HG03135 (cell line): ENCODE data around the gene DCBLD2.

ENCODE experiments used
- ATAC-seq: cut with Tn5 transposase; IDR thresholded peaks from one replicate; pipeline ENCODE4 v1.9.1; 2021; ENCODE audit warnings: mild to moderate bottlenecking, moderate library complexity; ENCODE audit not compliant: unreplicated experiment

DCBLD2 gene, protein sequence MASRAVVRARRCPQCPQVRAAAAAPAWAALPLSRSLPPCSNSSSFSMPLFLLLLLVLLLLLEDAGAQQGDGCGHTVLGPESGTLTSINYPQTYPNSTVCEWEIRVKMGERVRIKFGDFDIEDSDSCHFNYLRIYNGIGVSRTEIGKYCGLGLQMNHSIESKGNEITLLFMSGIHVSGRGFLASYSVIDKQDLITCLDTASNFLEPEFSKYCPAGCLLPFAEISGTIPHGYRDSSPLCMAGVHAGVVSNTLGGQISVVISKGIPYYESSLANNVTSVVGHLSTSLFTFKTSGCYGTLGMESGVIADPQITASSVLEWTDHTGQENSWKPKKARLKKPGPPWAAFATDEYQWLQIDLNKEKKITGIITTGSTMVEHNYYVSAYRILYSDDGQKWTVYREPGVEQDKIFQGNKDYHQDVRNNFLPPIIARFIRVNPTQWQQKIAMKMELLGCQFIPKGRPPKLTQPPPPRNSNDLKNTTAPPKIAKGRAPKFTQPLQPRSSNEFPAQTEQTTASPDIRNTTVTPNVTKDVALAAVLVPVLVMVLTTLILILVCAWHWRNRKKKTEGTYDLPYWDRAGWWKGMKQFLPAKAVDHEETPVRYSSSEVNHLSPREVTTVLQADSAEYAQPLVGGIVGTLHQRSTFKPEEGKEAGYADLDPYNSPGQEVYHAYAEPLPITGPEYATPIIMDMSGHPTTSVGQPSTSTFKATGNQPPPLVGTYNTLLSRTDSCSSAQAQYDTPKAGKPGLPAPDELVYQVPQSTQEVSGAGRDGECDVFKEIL

DNA sequence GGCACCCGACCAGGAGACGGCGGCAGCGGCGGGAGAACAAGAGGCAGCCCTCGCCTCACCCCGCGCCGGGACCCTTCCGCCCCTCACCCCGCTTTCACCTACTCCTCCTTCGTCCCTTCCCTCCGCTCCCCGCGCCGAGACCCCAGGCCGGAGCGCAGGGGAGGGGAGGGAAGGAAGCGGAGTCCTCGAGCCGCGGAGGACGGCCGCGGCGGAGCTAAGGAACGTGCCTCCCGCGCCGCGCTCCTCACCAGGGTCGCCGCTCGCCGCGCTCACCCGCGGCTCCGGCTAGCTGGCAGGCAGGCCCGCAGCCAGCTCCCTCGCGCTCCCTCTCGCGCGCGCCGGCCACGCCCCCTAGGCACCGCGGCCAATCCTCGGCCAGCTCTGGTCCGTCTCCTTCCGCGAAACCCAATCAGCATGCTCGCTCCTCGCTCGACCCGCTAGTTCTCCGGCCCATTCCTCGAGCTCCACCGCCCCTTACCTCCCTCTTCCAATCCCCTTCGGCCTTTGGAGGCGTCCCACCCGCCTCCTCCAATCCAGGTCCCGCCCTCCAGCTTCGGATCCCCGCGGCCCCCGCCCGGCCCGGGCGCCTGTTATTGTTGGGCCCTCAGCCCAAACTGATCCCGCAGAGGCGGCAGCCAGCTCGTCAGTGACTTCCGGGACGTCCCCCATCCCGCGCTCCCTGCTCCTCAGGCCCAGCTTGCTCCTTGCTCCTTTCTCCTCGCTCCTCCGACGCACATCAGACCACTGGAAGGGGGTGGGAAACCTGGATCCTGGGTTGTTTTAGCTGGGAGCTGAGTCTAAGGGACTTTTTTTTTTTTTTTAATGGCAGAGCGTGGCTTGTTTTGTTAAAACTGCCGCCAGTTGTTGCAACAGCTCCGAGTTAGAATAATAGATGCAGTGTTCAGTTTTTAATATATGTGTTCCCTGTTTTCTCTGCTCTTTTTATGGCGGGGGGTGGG lies at the start of gene DCBLD2:
Gene DCBLD2 (minus strand): TSS at position 304 of the 959 bp plus-strand sequence. CDS start 369 bp downstream, outside the sequence.
- ATAC-seq: peak; percentile 100

DNA sequence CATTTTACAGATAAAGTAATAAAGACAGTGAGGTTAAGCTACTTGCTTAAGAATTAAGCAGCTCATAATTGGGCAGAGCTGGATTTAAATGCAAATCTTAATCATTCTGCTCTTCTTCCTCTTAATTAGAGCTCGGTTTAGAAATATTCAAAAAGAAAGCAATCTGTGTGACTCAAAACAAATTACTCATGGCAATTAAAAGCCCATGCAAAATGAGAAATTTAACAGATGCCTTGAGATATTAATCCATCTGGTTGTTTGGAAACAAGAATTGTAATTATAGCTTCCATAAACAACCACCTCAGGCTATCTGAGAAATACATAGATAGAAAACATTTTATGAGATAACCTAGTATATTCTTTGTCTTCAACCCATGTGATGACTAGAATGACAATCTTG lies 44.2 kb upstream of the DCBLD2 start:
- no peak for ATAC-seq

GRCh38 chr3:98945101-98945524 lies 43.6 kb upstream of the DCBLD2 start:
- ATAC-seq: no peak

- no peak for ATAC-seq
Measured at GRCh38 chr3:98930413-98930812, 28.9 kb upstream of the DCBLD2 start.

DNA sequence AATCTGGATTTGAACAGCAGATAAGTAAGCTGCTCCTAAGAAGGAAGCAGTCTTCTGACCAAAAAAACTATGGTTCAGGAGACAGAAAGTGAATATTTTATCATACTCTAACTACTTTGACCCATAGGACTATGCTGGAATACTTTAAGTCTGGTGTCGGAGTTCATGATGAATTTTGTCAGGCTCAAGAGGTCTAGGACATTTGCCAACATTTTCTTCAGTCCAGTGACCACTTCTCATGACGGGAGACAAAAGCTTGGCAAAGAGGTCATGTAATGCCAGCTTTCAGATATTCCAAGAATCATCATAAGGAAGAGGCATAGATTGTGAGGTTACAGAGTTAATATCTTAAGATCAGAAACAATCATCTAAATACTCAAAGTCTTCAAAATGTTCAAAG lies 20.5 kb upstream of the DCBLD2 start:
- ATAC-seq: no peak

DNA sequence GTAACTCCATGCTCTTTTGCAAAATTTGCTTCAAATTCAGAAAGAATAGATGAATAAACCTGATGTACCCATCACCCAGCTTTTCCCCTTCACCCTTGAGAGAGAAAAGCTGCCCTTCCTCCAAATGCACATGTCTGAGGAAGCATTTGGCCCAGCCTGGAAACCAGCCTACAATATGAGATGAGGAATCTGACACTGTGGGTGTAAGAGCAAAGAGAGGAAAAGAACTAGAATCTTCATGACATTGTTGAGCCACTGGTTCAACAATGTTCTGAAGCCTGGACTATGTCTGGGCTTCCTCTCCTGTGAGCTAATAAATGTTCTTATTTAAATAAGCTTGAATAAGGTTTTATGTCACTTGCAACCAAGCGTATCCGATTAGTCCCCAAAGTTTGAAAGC lies 18.7 kb upstream of the DCBLD2 start:
- ATAC-seq: no peak

GRCh38 chr3:98918586-98918985 lies 17.1 kb upstream of the DCBLD2 start:
- ATAC-seq: no peak

DNA sequence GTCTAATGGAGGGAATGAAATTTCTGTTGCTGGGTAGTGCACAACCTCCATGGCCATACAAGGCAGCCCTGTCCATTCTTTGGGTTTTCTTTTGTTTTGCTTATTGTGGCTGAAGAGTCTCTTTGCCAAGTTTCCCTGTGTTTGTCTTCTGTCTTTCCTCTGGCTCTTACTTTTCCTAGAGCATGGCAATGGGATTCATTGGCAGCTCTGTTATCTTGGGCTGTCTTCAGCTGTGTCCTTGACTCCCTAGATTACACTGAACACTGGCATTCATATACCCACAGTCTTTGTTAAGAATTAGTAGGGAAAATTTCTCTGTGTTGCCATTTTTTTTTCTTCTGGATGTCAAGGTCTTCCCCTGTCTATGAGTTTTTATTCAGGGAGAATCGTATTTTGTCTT lies 16.1 kb upstream of the DCBLD2 start:
- no peak for ATAC-seq

- no peak for ATAC-seq
Measured at GRCh38 chr3:98914210-98915080, 12.9 kb upstream of the DCBLD2 start.

DNA sequence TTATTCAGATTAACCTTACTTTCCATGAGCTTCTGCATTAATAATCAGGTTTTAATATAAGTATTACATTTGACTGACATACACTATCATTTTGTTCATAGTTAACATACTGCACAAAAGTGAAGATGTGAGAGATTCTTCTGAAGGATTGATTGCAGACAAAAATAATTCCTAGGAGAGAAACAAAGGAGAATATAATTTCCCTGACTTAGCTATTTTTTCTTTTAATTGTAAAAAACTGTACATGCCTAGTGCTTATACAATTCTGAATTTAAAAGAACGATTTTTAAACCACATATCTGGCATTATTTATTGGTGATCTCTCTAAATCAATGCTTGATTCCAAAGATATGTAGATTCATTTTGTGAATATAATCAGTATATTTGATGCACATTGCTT lies 11.0 kb upstream of the DCBLD2 start:
- no peak for ATAC-seq

DNA sequence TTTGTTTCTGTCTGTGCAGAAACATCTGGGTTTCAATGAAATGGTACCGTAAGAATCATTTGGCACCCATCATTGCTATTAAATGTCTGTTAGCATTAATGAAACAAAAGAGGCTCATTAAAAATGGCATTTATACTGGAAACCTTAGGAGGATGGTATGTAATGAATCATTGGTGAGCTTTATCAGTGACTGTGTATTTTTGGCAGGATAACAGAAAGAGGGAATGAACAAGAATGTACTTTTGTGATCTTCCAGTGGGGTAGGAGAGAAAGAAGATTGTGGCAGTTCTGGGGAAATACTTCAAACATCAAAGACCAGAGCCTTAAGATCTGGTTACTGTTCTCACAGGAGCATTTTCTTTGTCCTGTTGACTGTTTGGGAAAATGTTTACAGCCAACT lies 4.7 kb upstream of the DCBLD2 start:
- no peak for ATAC-seq

DNA sequence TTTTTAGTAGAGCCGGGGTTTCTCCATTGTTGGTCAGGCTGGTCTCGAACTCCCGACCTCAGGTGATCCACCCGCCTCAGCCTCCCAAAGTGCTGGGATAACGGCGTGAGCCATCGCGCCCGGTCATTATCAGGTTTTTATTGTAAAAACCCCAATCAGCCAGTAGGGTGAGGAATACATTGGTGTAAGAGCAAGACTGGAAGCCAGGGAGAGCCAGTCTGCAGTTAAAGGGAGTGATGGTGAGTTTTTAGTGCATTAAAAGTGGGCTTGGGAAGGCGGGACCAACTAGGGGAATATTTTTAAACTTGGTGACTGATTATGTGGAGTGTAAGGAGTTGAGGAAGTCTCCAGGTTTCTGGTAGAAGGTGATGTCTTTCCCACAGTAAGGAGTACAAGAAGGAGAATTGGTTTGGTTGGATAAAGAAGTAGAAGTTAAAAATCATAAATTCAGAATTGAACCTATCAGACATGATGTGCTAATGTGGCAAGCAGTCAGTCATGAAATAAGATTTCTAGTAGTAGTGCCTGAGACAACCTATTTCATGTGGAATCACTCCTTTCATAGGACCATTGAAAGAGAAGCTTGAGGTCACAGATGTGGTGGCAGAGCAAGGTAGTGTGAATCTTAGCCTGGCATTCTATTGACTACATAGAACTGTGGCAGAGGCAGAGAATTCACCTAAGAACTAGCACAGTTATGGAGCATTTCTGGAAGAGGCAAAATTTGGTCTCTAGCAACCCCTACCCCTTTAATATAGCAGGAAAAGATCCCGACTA lies 2.4 kb upstream of the DCBLD2 start:
- no peak for ATAC-seq

GRCh38 chr3:98903099-98903498 lies 1.6 kb upstream of the DCBLD2 start:
- no peak for ATAC-seq

GRCh38 chr3:98902351-98902740 lies 851 bp upstream of the DCBLD2 start:
- ATAC-seq: no peak

DNA sequence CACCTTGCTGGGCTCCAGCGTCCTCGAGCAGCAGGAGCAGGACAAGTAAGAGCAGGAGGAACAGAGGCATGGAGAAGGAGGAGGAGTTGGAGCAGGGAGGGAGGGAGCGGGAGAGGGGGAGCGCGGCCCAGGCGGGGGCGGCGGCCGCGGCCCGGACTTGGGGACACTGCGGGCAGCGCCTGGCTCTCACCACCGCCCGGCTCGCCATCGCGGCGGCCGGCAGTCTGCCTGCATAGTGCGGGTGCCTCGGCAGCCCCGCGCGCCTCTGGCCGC lies 440 bp downstream of the DCBLD2 start:
- ATAC-seq: peak; percentile 35

DNA sequence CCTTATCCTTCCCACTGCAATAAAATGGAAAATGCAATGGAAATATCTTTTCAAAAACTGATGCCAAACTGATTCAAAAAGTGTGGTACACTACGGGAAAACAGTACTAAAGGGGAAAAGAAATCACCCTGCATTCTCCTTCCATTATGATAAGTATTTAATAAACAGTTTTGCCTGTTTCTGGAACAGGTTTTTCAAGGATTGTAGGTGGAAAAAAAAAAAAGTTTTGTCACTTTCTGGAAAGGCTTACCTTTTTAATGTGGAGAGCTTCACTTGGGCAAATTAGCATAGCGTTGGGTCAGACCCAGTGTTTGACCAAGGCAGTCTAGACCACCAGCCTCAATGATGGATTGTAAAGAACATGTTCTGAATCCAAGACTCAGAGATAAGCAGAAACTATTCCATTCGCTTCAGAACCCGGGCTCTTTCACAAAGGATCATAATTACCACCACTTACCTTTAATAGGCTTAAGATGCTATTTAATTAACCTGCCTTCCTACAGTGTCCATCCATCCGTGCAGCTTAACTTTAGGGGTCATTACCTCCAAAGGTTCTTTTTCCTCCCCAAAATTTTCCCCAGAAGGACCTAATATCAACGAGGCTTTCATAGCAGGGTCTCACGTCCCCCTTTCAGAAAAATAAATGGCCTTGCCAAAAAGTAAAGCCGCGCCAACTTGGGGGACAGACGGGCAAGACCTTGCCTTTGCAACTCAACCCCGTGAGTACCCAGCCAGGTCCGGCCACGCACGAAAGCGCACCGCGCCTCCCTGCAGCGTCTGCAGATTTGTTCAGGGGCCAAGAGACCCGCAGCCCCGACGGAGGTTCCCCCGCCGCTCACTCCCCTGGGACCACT lies 1.0 kb downstream of the DCBLD2 start:
- no peak for ATAC-seq

GRCh38 chr3:98897701-98898100 lies 3.8 kb downstream of the DCBLD2 start:
- no peak for ATAC-seq

DNA sequence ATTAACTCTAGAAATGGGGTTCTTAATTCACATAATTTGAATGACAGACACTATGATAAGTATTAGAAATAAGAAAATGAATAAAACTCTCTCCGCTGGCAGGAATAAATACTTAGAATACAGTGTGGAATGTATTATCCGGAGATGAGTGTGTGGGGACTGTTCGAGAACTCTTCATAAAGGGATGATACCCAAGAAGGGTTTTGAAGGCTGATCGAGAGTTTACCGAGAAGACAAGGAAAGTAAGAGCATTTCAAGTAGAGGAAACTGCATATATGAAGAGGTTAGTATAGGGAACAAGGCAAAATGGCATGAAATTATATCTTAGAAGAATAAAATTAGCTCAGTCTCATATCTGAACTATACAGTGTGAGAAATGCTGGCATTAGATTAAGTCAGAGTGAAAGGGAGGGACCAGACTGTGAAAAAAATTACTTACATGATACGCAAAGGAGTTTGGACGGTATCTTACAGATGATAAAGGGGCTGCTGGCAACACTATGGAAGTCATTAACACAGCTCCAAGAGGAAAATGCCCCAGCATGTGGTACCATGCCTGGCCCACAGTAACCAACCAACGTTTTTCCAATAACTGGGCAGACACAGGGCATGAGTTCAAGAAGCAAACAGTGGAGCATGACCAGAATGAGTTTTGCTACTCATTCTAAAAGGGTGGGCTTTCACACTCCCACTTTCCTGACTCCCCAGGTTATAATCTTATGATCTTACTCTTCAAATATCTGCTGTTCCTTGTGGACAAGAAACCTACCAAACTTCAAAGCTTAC lies 6.5 kb downstream of the DCBLD2 start:
- ATAC-seq: no peak
